GM12892 (cell line): Measurements from ENCODE around the gene EIF4EBP2.

Experiments
- POLR2A ChIP-seq: IDR thresholded peaks from 2 replicates; pipeline ENCODE4 v1.6.1; 2011; ENCODE audit warnings: low read depth, low read length, control low read depth
- POLR2AphosphoS5 ChIP-seq: IDR thresholded peaks from 2 replicates; pipeline ENCODE4 v1.6.1; 2011; ENCODE audit warnings: low read depth, low read length, control low read depth
- TAF1 ChIP-seq: IDR thresholded peaks from 2 replicates; pipeline ENCODE4 v1.6.1; 2011; ENCODE audit warnings: low read depth, mild to moderate bottlenecking, control low read depth, low read length, borderline replicate concordance

- TF ChIP-seq POLR2AphosphoS5 (no peak), POLR2A (no peak), TAF1 (no peak)
Measured at GRCh38 chr10:70410608-70411007, 6.7 kb downstream of the EIF4EBP2 start.
